ENCODE results near the gene SIPA1L2.

The SIPA1L2 gene

DNA sequence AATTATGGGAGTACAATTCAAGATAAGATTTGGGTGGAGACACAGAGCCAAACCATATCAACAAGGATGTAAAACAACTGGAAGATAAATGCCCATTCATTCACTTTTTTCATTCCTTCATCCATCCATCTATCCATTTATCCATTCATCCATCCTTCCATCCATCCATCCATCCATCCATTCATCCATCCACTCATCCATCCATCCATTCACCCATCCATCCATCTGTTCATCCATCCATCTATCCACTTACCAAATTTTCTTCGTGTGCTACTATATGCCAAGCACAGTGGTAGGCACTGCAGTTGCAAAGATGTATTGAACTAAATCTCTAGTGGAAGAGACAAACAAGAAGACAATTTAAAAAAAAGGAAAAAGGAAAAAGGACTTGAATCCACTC, 14.3 kb upstream of the SIPA1L2 start:
- in situ Hi-C loops (cut with MboI; ENCODE audit: low sequenced_read_pairs): no loop called here

DNA sequence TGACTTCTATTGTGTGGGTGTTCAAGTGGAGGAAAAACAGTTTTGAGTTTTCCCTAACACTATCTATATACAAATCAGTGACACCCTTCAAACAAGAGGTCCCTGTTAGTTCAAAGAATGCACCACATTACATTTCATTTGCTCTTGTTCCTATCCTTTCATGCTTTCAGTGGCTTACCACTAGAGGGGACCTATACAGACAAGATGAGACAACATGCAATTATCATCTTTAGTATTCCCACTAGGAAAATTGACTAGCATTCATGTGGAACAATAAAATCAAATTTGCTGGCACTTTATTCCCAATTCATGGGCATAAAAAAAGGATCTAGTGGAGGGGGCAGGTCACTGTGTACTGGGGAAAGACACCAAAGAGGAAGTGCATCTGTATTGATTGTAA, 13.3 kb upstream of the SIPA1L2 start:
- in situ Hi-C loops (cut with MboI; ENCODE audit: low sequenced_read_pairs): no loop called here

DNA sequence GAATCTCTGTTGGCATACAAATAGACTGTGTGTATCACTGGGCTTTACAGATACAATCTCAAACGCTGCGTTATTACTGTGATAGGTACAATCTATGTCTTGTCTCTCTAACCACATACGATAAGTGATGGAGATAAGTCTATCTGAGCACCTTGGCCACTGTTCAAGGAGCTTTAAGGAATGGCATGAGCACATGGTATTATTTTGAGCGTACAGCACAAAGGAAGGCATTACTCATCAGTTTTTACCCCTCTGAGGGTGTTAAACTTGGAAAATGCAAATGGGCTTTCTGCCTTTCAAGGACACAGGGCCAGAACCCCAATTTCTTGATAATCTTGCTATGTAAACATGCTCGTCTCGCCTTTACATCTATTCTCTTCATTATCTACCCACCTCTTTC, 11.6 kb upstream of the SIPA1L2 start:
- in situ Hi-C loops (cut with MboI; ENCODE audit: low sequenced_read_pairs): no loop called here

DNA sequence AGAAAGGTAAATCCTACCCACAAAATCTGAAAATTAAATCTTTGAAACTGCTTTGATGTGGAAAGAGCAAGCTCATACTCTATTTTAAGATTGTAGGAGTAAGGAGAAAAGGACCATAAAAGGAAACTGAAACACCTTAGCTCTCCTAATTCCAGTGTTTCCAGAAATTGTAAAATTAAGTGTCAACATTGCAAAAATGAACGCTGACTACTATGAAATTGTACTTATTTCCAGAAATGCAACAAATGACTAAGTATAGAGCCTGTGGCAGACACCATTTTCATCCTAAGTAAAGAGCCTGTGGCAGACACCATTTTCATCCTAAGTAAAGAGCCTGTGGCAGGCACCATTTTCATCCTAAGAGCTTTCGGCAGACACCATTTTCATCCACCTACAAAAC, 6.9 kb upstream of the SIPA1L2 start:
- in situ Hi-C loops (cut with MboI; ENCODE audit: low sequenced_read_pairs): loop anchor here (10.0 kb wide), 2 partner anchors 538 to 598 kb away; no protein-coding TSS in a partner anchor

DNA sequence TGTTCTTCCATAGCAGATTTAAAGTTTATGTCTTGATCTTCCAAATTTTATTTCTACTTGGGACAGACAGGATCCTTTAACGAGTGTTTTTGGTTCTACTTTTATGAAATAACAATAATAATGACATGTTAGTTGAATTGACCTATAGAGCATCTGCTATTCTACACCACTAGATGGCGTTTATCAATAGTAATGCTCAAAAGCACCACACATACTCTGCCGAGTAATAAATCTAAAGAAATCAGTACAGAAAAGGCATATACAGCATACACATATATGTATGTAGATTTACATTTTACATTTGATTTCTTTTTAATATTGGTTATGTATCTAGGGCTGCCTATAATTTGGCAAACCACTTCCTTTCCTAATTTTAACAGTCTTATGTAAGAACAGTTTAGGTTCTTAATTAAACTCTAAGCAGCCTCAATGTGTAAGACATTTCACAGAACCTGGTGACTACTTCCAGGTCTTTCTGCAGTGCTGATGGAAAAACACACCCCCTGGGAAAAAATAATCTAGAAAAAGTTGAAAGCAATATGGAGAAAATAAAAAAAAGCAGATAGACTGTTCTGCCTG, 5.9 kb upstream of the SIPA1L2 start:
- in situ Hi-C loops (cut with MboI; ENCODE audit: low sequenced_read_pairs): loop anchor here (10.0 kb wide), 2 partner anchors 539 to 599 kb away; no protein-coding TSS in a partner anchor

DNA sequence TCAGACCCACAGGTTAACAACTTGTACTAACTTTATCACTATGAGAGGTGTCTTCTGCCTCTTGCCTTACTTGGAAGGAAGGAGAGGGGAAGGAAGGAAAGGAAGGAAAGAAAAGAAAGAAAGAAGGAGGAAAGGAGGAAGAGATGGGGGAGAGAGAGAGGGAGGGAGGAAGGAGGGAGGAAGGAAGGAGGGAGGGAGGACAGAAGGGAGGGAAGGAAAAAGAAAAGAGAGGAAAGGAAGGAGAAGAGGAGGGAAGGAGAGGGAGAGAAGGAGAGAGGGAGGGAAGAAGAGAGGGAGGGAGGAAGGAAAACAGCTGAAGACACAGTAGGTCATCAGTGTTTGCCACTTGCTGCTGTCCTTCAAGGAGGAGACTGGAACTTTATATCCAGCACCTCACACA, 5.3 kb upstream of the SIPA1L2 start:
- in situ Hi-C loops (cut with MboI; ENCODE audit: low sequenced_read_pairs): loop anchor here (10.0 kb wide), 2 partner anchors 540 to 600 kb away; no protein-coding TSS in a partner anchor

- in situ Hi-C loops (cut with MboI; ENCODE audit: low sequenced_read_pairs): loop anchor here (10.0 kb wide), 2 partner anchors 541 to 601 kb away; no protein-coding TSS in a partner anchor
Observed at GRCh38 chr1:232634096-232634495, 4.2 kb upstream of the SIPA1L2 start.

GRCh38 chr1:232630894-232631195, 912 bp upstream of the SIPA1L2 start:
- in situ Hi-C loops (cut with MboI; ENCODE audit: low sequenced_read_pairs): loop anchor here (10.0 kb wide), 2 partner anchors 544 to 604 kb away; no protein-coding TSS in a partner anchor

DNA sequence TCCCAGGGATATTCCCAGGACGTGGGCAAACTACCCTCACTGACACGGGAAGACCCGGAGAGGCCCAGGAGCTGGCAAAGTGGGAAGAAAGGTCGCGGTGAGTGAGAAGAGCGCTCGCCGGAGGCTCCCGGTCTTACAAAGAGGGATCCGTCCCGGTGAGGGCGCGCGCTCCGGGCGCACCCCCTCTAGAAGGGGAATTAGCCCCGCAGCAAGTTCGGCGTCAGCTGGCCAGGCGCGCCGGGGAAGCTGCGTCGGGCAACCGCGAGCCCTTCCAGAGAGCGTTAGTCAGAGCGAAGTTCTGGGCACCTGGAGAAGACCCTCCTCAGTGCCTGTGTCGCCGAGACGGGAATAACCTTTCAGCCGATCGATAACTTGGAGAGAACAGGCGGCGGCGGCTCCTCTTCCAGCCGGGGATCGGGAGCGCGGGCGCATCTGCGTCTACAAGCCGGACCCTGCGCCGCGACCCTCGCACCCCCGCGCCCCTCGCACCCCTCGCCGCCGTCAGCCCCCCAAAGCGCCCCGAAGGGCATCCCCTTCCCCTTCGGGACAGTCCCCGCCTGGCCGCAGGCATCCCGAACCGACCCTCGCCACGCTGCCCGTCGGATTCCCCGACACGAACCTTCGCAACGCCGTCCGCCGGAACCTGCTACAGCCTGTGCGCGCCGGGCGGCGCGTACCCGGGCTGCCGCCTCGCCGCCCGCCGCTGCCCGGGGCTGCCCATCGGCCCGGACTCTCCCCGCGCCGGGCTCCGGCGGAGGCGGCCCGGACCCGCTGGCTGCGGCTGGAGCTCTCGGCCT, 485 bp downstream of the SIPA1L2 start:
- in situ Hi-C loops (cut with MboI; ENCODE audit: low sequenced_read_pairs): loop anchor here (10.0 kb wide), 2 partner anchors 545 to 605 kb away; no protein-coding TSS in a partner anchor

GRCh38 chr1:232628335-232629249, 1.3 kb downstream of the SIPA1L2 start:
- in situ Hi-C loops (cut with MboI; ENCODE audit: low sequenced_read_pairs): no loop called here

GRCh38 chr1:232627645-232628334, 2.1 kb downstream of the SIPA1L2 start:
- in situ Hi-C loops (cut with MboI; ENCODE audit: low sequenced_read_pairs): no loop called here

GRCh38 chr1:232627171-232627570, 2.8 kb downstream of the SIPA1L2 start:
- in situ Hi-C loops (cut with MboI; ENCODE audit: low sequenced_read_pairs): no loop called here

DNA sequence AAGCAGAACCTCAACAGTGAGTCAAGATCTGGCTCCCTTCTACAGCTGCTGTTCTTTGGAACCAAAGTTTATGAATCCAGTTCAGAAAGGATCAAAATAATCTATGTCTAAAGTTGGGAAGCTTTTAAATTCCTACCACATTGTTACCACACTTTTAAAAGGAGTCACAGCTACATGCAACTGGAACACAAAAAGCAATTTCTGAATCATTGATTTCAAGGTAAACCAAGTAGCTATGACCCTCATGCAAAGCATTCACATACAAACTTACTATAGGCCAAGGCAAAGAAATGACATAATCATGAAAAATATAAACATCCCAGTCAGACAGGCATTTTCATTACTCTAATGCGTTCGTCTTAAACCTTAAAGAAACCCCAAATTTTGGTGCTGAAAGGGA, 3.5 kb downstream of the SIPA1L2 start:
- in situ Hi-C loops (cut with MboI; ENCODE audit: low sequenced_read_pairs): no loop called here

- in situ Hi-C loops (cut with MboI; ENCODE audit: low sequenced_read_pairs): no loop called here
Observed at GRCh38 chr1:232625319-232625868, 4.5 kb downstream of the SIPA1L2 start.

DNA sequence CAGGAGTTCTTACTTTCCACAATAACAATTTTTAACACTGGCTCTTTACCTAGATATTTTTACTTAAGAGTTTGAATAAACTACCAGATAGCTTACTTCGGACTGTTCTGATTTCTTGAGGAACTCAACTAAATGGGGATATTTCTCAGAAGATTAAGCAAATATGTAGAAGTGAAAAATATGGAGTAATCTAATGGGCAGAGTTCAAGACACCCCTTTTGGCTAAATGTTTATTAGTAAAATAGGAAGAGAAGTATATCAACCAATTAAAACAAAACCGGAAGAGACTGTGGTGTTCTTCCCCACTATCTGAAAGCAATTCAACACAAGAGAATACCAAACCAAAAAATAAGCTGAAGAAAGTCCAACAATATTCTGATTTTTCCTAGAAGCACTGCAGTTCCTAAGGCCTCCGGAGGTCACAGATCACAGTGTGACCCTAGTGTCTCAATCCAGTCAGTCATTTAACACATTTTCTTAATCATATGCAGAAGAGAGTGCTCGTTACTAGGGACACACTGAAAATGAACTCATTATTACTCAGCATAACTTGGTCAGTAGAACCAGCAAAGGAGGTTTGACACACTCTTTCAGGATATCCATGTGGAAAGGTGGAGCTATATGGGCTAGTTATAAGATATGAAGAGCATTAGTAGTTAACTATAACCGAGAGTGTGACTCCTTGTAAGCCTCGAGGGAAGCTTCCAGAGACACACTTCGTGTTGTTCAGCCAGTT, 5.2 kb downstream of the SIPA1L2 start:
- in situ Hi-C loops (cut with MboI; ENCODE audit: low sequenced_read_pairs): no loop called here

DNA sequence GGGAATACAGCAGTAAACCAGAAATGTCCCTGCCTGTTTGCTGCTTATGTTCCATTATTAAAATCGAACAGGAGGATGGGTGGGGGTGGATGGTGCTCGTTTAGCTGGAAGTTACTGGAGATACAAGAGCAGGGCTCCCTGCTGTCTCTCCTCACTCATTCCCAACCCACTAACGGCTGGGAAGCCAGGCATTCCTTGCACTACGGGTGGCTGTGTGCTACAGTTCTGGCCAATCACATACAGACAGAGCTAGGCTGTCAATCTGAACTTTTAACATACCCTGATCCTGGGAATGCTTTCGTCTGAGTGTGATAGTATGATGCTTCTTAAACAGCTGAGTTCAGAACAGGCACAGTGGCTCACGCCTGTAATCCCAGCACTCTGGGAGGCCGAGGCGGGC, 7.0 kb downstream of the SIPA1L2 start:
- in situ Hi-C loops (cut with MboI; ENCODE audit: low sequenced_read_pairs): no loop called here

DNA sequence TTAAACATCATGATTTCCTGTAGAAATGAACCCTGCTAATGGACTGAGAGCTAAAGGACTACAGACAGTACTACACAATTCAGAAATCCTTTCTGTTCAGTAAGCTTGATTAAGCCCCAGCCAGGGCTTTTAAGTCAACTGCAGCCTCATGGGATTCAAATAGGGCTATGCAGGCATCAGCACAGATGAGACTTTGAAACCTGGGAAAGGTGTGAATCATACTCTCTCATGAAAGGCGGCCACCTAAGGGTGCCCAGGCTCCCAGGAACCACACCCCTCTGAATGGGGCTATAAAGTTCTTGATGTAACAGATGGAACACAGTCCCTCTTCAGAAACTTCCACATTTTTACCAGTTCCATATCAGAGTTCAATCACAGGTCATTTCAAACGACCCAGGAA, 7.6 kb downstream of the SIPA1L2 start:
- in situ Hi-C loops (cut with MboI; ENCODE audit: low sequenced_read_pairs): no loop called here

GRCh38 chr1:232621050-232621449, 8.9 kb downstream of the SIPA1L2 start:
- in situ Hi-C loops (cut with MboI; ENCODE audit: low sequenced_read_pairs): no loop called here

DNA sequence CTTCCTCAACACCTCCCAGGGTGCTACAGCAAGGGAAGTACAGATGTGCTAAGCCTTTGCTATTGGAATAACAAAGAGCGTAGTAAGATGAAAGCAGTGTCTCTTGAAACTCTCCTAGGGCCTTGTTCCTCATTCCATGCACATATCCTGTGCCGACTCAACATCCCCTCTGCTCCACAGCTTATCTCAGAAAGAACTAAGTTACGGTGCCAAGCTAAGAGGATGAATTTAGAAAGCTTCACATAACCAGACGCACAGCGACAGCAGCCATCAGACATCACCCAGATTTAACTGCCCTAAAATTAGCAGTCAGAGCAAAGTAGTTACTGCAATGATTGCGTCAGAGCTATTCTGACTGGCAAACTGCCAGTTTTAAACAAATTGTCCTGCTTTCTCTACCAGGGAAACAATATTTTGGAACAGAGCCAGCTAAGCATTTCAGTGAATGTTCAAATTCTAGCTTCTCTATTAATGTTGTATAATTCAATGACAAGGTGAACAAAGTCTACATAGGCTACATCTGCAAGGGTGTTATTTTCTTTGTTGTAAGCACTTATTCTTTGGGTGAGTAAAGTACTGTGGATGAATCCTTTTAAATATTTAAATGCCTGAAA, 9.5 kb downstream of the SIPA1L2 start:
- in situ Hi-C loops (cut with MboI; ENCODE audit: low sequenced_read_pairs): no loop called here

All from HL-60/S4 (cell line).